Measurements from ENCODE around the gene ACAD11.
A peak's percentile ranks its signal among the peaks of the same experiment; 100 is the strongest.

Gene ACAD11

DNA sequence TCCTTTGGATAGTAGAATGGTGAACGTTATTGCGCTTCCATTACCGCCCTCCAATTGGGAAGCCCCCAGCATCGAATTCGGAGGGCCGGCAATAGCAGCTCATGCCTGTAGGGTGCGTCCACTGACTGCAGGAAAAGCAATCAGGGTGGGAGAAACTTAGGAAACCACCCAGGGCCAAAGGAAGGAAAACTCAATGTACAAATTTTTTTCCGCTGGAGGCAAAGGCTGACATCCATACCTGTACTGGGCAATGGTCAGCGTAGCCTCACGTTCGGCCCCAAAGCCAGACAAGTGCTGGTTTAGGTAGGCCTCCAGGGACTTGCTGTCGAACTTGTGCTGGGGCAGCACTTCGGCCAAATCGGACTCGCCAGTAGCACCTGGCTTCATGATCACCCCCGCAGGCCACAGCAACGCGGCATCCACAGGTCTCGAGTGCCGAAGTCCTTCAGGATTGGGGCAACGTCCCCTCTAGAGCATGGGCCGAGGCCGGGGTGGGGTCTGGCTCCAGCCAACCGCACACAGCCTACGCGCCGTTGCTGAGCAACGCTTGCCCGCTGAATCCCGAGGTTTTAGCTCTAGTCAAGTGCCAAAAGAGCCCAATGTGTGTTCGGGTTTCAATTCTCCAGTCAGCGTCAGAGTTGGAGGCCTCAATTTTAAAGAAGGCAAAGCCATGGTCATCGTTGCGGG is at the start of gene ACAD11:
TSS of gene ACAD11 (minus strand) at position 445 of the 687 bp plus-strand sequence. CDS start at position 387, 58 bp downstream.
- DNase-seq (ENCODE audit: low read depth in 2 of 2), result peak; percentile 19

DNA sequence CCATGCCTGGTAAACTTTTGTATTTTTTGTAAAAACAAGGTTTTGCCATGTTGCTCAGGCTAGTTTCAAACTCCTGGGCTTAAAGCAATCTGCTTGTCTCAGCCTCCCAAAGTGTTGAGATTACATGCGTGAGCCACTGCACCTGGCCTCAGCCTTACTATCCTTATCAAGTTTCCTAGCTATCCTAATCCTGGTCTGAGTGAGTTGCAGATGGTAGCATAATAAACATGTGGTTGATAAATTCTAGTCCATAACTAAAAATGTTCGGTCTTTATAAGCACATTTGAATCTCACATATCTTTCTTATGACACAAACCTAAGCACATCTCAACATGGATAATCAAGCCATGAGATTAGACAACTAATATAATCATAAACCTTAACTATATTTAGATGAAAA is 44.1 kb upstream of the ACAD11 start:
- DNase-seq (ENCODE audit: low read depth in 2 of 2), result no peak

DNA sequence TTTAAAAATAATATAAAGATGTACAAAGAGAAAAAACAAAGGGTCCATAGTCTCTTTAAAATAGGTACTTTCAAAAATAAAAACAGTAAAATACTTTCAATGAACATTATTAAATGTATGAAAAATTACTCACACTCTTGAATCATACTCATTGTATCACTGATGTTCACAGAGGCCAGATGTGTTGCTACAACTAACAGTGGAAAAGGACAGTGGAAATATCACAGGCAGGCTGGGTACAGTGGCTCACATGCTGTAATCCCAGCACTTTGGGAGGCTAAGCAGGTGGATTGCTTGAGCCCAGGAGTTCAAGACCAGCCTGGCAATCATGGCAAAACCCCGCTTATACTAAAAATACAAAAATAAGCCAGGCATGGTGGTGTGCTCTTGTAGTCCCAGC is 35.8 kb upstream of the ACAD11 start:
- no peak for DNase-seq (ENCODE audit: low read depth in 2 of 2)

DNA sequence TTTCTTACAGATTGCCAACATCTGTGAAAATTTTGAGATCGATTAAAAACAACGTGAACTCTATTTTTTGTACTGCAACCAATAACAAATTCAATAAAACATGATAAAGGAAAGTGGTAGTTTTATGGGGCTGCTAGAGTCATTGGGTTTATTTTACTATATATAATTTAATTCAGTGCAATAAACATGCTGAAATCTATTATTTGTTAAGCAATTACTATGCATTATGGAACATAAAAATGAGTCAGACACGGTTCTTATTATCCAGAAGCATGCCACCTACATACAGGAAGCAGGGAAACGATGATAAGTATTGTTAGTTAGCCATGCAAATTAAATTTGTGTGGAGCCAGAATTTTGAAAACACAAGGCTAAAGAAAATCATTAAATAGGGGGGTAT is 35.4 kb upstream of the ACAD11 start:
- no peak for DNase-seq (ENCODE audit: low read depth in 2 of 2)

DNA sequence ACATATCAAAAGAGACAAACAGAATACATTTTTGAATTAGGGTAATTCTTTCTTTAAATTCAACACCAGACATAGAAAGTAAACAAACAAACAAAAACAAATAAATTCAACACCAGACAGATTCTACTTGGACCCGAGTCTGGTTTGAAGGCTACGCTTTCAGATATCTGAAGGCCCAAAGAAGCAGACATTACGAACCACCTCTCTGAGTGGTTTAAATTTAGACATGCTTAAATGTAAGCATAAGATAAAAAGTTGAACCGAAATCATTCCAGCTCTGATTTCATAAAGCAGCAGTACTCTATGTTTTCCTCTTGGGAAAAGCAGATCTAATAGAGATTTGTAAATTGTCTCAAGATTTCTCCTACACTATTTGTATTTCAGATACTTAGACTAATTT is 30.4 kb upstream of the ACAD11 start:
- no peak for DNase-seq (ENCODE audit: low read depth in 2 of 2)

DNA sequence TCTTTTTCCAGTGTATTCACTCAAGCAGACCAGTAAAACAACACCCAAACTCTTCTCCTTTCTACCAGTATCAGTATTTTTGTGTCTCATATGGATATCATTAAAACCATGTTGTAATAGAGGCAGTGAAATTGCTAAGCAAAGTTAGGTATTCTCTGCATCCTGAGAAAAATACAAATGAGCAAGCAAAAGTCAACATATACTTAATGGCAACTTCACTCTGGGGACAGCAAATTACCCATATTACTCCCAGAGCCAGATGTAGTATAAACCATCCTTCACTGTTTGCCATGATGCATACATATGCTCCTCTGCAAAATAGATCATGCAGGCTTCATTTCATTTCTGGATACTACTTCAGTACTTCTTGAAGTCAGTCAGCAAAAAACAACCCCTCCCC is 22.6 kb upstream of the ACAD11 start:
- DNase-seq (ENCODE audit: low read depth in 2 of 2), result no peak

- DNase-seq (ENCODE audit: low read depth in 2 of 2), result no peak
Measured at GRCh38 chr3:132681421-132681820, 21.8 kb upstream of the ACAD11 start.

DNA sequence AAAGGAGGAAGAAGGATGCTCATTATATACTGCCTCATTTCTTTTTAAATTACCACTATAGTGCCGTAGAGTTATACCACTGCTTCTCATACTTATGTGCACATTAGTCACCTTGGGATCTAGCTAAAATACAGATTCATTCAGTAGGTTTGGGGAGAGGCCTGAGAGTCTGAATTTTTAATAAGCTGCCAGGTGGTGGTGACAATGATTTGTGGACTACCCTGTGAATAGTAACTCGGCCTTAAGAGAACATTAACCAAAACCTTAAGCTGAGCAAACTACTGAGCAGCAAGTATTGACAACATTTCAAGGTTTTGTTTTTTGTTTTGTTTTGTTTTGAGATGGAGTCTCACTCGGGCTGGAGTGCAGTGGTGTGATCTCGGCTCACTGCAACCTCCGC is 20.3 kb upstream of the ACAD11 start:
- DNase-seq (ENCODE audit: low read depth in 2 of 2), result no peak

DNA sequence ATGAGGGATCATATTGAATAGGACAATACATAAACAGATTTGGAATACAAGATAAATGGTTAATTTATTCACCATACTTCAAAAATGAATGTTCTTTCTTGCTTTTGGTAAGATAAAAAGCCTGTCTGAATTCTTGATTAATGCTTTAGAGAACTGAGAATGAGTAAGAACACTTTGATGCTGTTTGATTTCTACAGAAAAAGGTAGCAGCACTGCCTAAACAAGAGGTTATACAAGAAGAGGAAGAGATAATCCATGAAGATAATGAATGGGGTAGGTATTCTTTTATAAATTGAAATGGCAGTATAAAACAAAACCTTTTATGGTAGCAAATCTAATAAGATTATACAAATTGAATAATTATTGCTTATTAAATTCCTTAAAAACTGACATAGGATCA is 15.8 kb upstream of the ACAD11 start:
- DNase-seq (ENCODE audit: low read depth in 2 of 2), result no peak

- DNase-seq (ENCODE audit: low read depth in 2 of 2), result no peak
Measured at GRCh38 chr3:132669256-132669777, 9.7 kb upstream of the ACAD11 start.

- no peak for DNase-seq (ENCODE audit: low read depth in 2 of 2)
Measured at GRCh38 chr3:132665230-132665745, 5.7 kb upstream of the ACAD11 start.

DNA sequence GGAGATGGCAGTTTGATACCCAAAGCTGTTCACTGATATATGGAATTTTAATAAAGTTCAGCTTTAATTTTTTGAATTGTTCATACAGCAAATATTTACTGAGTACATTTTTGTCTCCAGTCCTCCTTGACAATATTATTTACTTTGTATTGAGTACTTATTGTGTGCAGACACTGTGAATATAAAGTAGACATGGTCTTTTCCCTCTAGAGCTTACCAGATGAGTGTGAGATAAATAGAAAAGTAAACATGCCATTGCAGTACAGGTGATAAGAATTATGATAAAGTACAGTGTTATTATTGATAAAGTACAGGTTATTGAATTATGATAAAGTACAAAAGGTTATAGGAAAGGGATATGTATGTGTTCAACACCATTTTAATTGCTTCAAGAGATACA is 2.6 kb upstream of the ACAD11 start:
- DNase-seq (ENCODE audit: low read depth in 2 of 2), result no peak

DNA sequence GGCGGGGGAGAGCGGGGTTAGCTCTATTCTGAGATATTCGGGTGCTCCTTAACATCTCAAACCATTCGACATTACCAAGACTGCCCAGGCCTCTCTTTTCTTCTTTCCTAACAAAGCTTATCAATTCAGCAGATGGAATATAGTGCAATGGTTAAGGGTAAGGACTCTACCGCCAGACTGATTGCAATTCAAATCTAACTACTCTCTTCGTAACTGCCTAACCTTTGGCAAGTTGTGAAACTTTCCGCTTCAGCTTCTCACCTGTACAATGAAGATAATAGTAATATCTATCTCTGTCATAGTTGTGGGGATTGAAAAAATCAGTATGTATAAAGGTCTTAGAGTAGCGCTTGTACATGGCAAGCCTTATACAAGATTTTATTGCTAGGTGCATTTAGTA is 1.5 kb upstream of the ACAD11 start:
- no peak for DNase-seq (ENCODE audit: low read depth in 2 of 2)

- no peak for DNase-seq (ENCODE audit: low read depth in 2 of 2)
Measured at GRCh38 chr3:132660811-132661070, 1.1 kb upstream of the ACAD11 start.

- DNase-seq (ENCODE audit: low read depth in 2 of 2), result peak; percentile 51 to 56
Measured at GRCh38 chr3:132660052-132660810, 622 bp upstream of the ACAD11 start, which contains the start of gene UBA5. Gene UBA5 (plus strand): TSS chr3:132660329. CDS start chr3:132660538, 209 bp downstream.

GRCh38 chr3:132659000-132659364 is 627 bp downstream of the ACAD11 start:
- no peak for DNase-seq (ENCODE audit: low read depth in 2 of 2)

DNA sequence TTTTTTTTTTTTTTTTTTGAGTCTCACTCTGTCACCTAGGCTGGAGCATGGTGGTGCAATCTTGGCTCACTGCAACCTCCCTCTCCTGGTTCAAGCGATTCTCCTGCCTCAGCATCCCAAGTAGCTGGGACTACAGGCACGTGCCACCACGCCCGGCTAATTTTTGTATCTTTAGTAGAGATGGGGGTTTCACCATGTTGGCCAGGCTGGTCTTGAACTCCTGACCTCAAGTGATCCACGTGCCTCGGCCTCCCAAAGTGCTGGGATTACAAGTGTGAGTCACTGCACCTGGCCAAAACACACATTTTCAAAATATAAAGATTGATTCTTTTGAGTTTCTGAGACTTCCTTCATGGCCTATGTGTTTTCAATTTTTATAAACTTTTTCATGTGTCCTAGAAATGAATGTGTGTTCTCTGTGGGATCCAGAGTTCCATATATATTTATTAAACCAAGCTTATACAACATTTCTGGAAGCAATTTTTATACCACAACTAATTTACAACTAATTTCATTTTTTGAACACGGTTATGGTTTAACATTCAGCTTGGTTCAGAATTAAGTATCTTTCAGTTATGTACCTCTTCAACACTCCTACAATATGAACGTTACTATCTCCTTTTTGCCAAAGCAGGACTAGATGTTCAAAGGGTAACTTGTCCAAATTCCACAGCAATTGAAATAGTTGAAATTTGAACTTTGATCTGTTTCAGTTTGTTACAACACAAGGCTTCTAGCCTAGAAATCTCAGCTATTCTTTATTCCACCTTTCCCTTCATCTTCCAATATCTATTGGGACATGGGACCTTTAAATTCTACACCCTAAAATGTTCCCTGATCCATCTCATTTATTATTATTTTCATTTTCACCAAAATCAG is 1.5 kb downstream of the ACAD11 start:
- no peak for DNase-seq (ENCODE audit: low read depth in 2 of 2)

- no peak for DNase-seq (ENCODE audit: low read depth in 2 of 2)
Measured at GRCh38 chr3:132655471-132655870, 4.1 kb downstream of the ACAD11 start.

GRCh38 chr3:132654721-132655120 is 4.9 kb downstream of the ACAD11 start:
- DNase-seq (ENCODE audit: low read depth in 2 of 2), result no peak

DNA sequence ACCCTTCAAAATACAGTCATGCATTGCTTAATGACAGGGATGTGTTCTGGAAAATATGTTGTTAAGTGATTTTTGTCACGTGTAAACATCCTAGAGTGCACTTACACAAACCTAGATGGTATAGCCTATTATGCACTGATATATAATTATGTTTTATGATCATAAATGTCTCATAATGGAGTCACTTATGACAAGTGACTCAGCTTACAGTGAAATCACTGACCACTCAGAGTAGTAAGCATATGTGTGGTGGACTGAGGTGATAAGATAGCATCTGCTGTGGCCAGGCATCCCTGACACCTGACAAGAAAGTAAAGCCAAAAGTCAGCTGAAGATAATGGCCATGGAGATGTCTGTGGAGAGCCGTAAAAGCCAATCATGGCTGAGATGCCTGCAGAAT is 5.4 kb downstream of the ACAD11 start:
- no peak for DNase-seq (ENCODE audit: low read depth in 2 of 2)

GRCh38 chr3:132652640-132653270 is 6.9 kb downstream of the ACAD11 start:
- no peak for DNase-seq (ENCODE audit: low read depth in 2 of 2)

GRCh38 chr3:132650153-132650552 is 9.5 kb downstream of the ACAD11 start:
- no peak for DNase-seq (ENCODE audit: low read depth in 2 of 2)
